ENCODE measurements around the gene MALT1. TPM values are rescaled to one million over a fixed set of nuclear protein-coding genes. Genes with fewer than 3 reads are reported as not detected.

The MALT1 gene
- total and polyA plus RNA-seq, 2 experiments from 2014 or later: 14.9 to 35.9 TPM

GRCh38 chr18:58694720-58695468 is 23.6 kb downstream of the MALT1 start:
- no peak overlapping the region for H3K4me3 ChIP-seq
- H3K27me3 ChIP-seq: no peaks in the 10 kb centered on the region
- H3K27ac ChIP-seq: no peak overlapping the region
- H3K4me2 ChIP-seq: no peak overlapping the region
- H2AFZ ChIP-seq: no peak overlapping the region
- H3K4me1 ChIP-seq (ENCODE audit: insufficient read depth): no peaks in the 10 kb centered on the region
- H3K9me2 ChIP-seq (replicated peaks; ENCODE audit: insufficient read depth): no peaks in the 10 kb centered on the region
- no peaks in the 10 kb centered on the region for H4K20me1 ChIP-seq (ENCODE audit: insufficient read depth, poor library complexity, severe bottlenecking)
- H3K9me3 ChIP-seq (ENCODE audit: low read depth): no peaks in the 10 kb centered on the region
- no peak for DNase-seq (ENCODE audit: low spot score)
- peaks cover 4% of the 10 kb centered on the region for H3K36me3 ChIP-seq (replicated peaks; ENCODE audit: insufficient read depth, low read depth)
- 80% methylated on average over 8 of the region's 8 CpGs for WGBS (ENCODE audit: low lambda C conversion rate, missing lambda C conversion rate)
- TF ChIP-seq EZH2phosphoT487 (IDR thresholded peaks at IDR 0.05; ENCODE audit: low read depth, severe bottlenecking, unreplicated experiment) (no peak), EZH2 (IDR thresholded peaks at IDR 0.05; ENCODE audit: borderline replicate concordance) (no peak)
- TF ChIP-seq, protein P1, sequence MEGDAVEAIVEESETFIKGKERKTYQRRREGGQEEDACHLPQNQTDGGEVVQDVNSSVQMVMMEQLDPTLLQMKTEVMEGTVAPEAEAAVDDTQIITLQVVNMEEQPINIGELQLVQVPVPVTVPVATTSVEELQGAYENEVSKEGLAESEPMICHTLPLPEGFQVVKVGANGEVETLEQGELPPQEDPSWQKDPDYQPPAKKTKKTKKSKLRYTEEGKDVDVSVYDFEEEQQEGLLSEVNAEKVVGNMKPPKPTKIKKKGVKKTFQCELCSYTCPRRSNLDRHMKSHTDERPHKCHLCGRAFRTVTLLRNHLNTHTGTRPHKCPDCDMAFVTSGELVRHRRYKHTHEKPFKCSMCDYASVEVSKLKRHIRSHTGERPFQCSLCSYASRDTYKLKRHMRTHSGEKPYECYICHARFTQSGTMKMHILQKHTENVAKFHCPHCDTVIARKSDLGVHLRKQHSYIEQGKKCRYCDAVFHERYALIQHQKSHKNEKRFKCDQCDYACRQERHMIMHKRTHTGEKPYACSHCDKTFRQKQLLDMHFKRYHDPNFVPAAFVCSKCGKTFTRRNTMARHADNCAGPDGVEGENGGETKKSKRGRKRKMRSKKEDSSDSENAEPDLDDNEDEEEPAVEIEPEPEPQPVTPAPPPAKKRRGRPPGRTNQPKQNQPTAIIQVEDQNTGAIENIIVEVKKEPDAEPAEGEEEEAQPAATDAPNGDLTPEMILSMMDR (IDR thresholded peaks at IDR 0.05; ENCODE audit: poor library complexity): no peak
- H3K79me2 ChIP-seq: peaks cover 11% of the 10 kb centered on the region

GRCh38 chr18:58695772-58696171 is 24.5 kb downstream of the MALT1 start:
- H3K9me2 ChIP-seq (replicated peaks; ENCODE audit: insufficient read depth): no peaks in the 10 kb centered on the region
- TF ChIP-seq, protein P1 (IDR thresholded peaks at IDR 0.05; ENCODE audit: poor library complexity): no peak
- no peak for TF ChIP-seq EZH2 (IDR thresholded peaks at IDR 0.05; ENCODE audit: borderline replicate concordance)
- no peak for TF ChIP-seq EZH2phosphoT487 (IDR thresholded peaks at IDR 0.05; ENCODE audit: low read depth, severe bottlenecking, unreplicated experiment)
- over 99% methylated on average over 5 of the region's 5 CpGs for WGBS (ENCODE audit: low lambda C conversion rate, missing lambda C conversion rate)

GRCh38 chr18:58697146-58697545 is 25.9 kb downstream of the MALT1 start:
- Histone ChIP-seq H3K79me2 (peaks cover 5% of the 10 kb centered on the region), H3K27ac (no peak overlapping the region), H3K9me3 (ENCODE audit: low read depth) (no peaks in the 10 kb centered on the region), H3K4me3 (no peak overlapping the region), H3K27me3 (no peaks in the 10 kb centered on the region), H4K20me1 (ENCODE audit: insufficient read depth, poor library complexity, severe bottlenecking) (peaks cover 5% of the 10 kb centered on the region), H2AFZ (no peak overlapping the region), H3K9me2 (replicated peaks; ENCODE audit: insufficient read depth) (no peaks in the 10 kb centered on the region), H3K4me2 (no peak overlapping the region), H3K4me1 (ENCODE audit: insufficient read depth) (no peaks in the 10 kb centered on the region), H3K36me3 (replicated peaks; ENCODE audit: insufficient read depth, low read depth) (peaks cover 4% of the 10 kb centered on the region)
- no peak for TF ChIP-seq EZH2phosphoT487 (IDR thresholded peaks at IDR 0.05; ENCODE audit: low read depth, severe bottlenecking, unreplicated experiment)
- no peak for TF ChIP-seq EZH2 (IDR thresholded peaks at IDR 0.05; ENCODE audit: borderline replicate concordance)
- TF ChIP-seq, protein P1 (IDR thresholded peaks at IDR 0.05; ENCODE audit: poor library complexity): no peak
- WGBS (ENCODE audit: low lambda C conversion rate, missing lambda C conversion rate): 85% methylated on average over 4 of the region's 4 CpGs
- no peak for DNase-seq (ENCODE audit: low spot score)

More at GRCh38 chr18:58695772-58696171, 24.5 kb downstream of the MALT1 start:
- Histone ChIP-seq H3K36me3 (replicated peaks; ENCODE audit: insufficient read depth, low read depth) (peaks cover 4% of the 10 kb centered on the region), H3K9me3 (ENCODE audit: low read depth) (no peaks in the 10 kb centered on the region), H3K79me2 (peaks cover 9% of the 10 kb centered on the region), H3K27me3 (no peaks in the 10 kb centered on the region), H3K27ac (no peak overlapping the region), H3K4me1 (ENCODE audit: insufficient read depth) (no peaks in the 10 kb centered on the region), H2AFZ (no peak overlapping the region), H4K20me1 (ENCODE audit: insufficient read depth, poor library complexity, severe bottlenecking) (peaks cover 5% of the 10 kb centered on the region), H3K4me2 (no peak overlapping the region), H3K4me3 (no peak overlapping the region)
- DNase-seq (ENCODE audit: low spot score): no peak

Measured in hepatocyte (in vitro differentiated cells).